ENCODE measurements around the gene FAM78B. TPM values are rescaled to one million over a fixed set of nuclear protein-coding genes. Genes with fewer than 3 reads are reported as not detected.

FAM78B gene
- polyA plus RNA-seq, 3 donors, result not detected

GRCh38 chr1:166031932-166032571 is 134.7 kb downstream of the FAM78B start:
- no CpG with 5 or more reads among the region's 1 CpG for WGBS (ENCODE audit: insufficient coverage)

DNA sequence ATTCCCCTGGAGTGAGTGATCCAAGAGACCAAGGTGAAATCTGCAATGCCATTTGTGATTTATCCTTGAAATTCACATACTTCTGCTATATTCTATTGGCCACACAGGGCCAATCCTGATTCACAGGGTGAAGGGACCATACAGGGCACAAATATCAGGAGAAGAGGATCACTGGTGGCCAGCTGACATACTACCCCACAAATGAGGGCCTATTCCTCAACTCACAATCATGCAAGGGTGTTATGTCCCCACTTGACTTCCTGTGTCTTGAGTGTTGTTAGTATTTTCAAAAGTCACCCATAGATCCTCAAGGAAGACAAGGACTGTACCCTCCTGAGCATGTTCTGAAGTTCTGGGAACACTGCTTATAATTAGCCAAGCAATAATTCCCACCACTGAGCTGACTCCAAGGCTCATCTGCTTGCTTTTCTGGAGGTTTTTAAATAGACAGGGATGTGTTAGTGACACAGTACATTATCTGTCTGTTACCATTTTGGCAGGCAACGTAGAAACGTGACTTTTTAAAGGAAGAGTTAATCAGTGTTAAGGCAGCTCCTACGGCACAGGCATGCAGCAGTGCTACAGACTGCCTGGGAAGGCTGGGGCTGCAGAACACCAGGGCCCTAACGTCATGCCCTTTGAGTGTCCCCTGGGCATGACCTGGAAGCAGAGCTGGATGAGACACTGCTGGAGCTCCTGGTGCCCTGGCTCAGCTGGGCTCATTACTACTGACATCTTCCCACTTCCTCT is 137.4 kb downstream of the FAM78B start:
- intact Hi-C loops (cut with micrococcal nuclease), result no loop called here
- H3K36me3 Mint-ChIP-seq, result no peaks in the 10 kb centered on the region

More at GRCh38 chr1:166031932-166032571, 134.7 kb downstream of the FAM78B start:
- Histone ChIP-seq H4K20me1 (ENCODE audit: insufficient read depth, low read length) (no peaks in the 10 kb centered on the region), H2AFZ (ENCODE audit: insufficient read depth, low read depth, low read length, poor library complexity, severe bottlenecking) (no peak overlapping the region), H3K9ac (ENCODE audit: insufficient read depth, low read length, poor library complexity, severe bottlenecking) (no peak overlapping the region), H3K4me2 (replicated peaks; ENCODE audit: extremely low read depth, low read length, poor library complexity, severe bottlenecking) (no peak overlapping the region), H3K27me3 (ENCODE audit: control insufficient read depth in 2 of 2, insufficient read depth in 2 of 2, low read length in 2 of 2) (no peaks in the 10 kb centered on the region), H3K9me3 (replicated peaks in 1 of 2; ENCODE audit: control insufficient read depth in 1 of 2, insufficient read depth in 1 of 2, low read length in 2 of 2) (no peaks in the 10 kb centered on the region), H3K4me3 (replicated peaks in 1 of 3; ENCODE audit: low read depth in 2 of 3, low read length in 3 of 3) (no peak overlapping the region), H3K36me3 (replicated peaks in 1 of 2; ENCODE audit: control insufficient read depth in 1 of 2, insufficient read depth in 2 of 2, low read length in 2 of 2) (no peaks in the 10 kb centered on the region), H3K4me1 (ENCODE audit: control insufficient read depth in 1 of 2, insufficient read depth in 2 of 2, low read length in 2 of 2) (no peaks in the 10 kb centered on the region), H3K79me2 (ENCODE audit: insufficient read depth, low read length) (no peaks in the 10 kb centered on the region), H3K27ac (ENCODE audit: low read depth in 1 of 2, low read length in 2 of 2) (no peak overlapping the region)
- DNase-seq, result no peak
- Mint-ChIP-seq H3K27me3 (ENCODE audit: low read depth in 3 of 3) (peaks cover 0 to 3% (median 2%) of the 10 kb centered on the region in 3 donors), H3K4me3 (no peak overlapping the region), H3K9me3 (peaks cover 0 to 11% (median 3%) of the 10 kb centered on the region in 7 donors), H3K4me1 (no peaks in the 10 kb centered on the region), H3K27ac (no peak overlapping the region), H3K36me3 (no peaks in the 10 kb centered on the region)
- intact Hi-C loops (cut with micrococcal nuclease), result no loop called here
- TF ChIP-seq, protein P1, sequence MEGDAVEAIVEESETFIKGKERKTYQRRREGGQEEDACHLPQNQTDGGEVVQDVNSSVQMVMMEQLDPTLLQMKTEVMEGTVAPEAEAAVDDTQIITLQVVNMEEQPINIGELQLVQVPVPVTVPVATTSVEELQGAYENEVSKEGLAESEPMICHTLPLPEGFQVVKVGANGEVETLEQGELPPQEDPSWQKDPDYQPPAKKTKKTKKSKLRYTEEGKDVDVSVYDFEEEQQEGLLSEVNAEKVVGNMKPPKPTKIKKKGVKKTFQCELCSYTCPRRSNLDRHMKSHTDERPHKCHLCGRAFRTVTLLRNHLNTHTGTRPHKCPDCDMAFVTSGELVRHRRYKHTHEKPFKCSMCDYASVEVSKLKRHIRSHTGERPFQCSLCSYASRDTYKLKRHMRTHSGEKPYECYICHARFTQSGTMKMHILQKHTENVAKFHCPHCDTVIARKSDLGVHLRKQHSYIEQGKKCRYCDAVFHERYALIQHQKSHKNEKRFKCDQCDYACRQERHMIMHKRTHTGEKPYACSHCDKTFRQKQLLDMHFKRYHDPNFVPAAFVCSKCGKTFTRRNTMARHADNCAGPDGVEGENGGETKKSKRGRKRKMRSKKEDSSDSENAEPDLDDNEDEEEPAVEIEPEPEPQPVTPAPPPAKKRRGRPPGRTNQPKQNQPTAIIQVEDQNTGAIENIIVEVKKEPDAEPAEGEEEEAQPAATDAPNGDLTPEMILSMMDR (IDR thresholded peaks at IDR 0.05), result no peak

More for the DNA sequence above, 137.4 kb downstream of the FAM78B start:
- no peak overlapping the region for H3K4me2 ChIP-seq (replicated peaks; ENCODE audit: extremely low read depth, low read length, poor library complexity, severe bottlenecking)
- no peaks in the 10 kb centered on the region for H3K9me3 ChIP-seq (replicated peaks in 1 of 2; ENCODE audit: control insufficient read depth in 1 of 2, insufficient read depth in 1 of 2, low read length in 2 of 2)
- no peaks in the 10 kb centered on the region for H3K27me3 ChIP-seq (ENCODE audit: control insufficient read depth in 2 of 2, insufficient read depth in 2 of 2, low read length in 2 of 2)
- no peak overlapping the region for H2AFZ ChIP-seq (ENCODE audit: insufficient read depth, low read depth, low read length, poor library complexity, severe bottlenecking)
- TF ChIP-seq, protein P1 (IDR thresholded peaks at IDR 0.05), result no peak
- H3K4me1 Mint-ChIP-seq, result no peaks in the 10 kb centered on the region
- H3K36me3 ChIP-seq (replicated peaks in 1 of 2; ENCODE audit: control insufficient read depth in 1 of 2, insufficient read depth in 2 of 2, low read length in 2 of 2), result no peaks in the 10 kb centered on the region
- peaks cover 1 to 4% (median 3%) of the 10 kb centered on the region in 3 donors for H3K27me3 Mint-ChIP-seq (ENCODE audit: low read depth in 3 of 3)
- no peaks in the 10 kb centered on the region for H3K4me1 ChIP-seq (ENCODE audit: control insufficient read depth in 1 of 2, insufficient read depth in 2 of 2, low read length in 2 of 2)
- H4K20me1 ChIP-seq (ENCODE audit: insufficient read depth, low read length), result no peaks in the 10 kb centered on the region
- 88% methylated on average over 4 of the region's 4 CpGs for WGBS (ENCODE audit: insufficient coverage)
- peaks cover 0 to 11% (median 0%) of the 10 kb centered on the region in 7 donors for H3K9me3 Mint-ChIP-seq
- H3K27ac Mint-ChIP-seq, result no peak overlapping the region
- DNase-seq, result no peak
- no peak overlapping the region for H3K4me3 Mint-ChIP-seq
- H3K9ac ChIP-seq (ENCODE audit: insufficient read depth, low read length, poor library complexity, severe bottlenecking), result no peak overlapping the region
- no peaks in the 10 kb centered on the region for H3K79me2 ChIP-seq (ENCODE audit: insufficient read depth, low read length)
- H3K27ac ChIP-seq (ENCODE audit: low read depth in 1 of 2, low read length in 2 of 2), result no peak overlapping the region
- H3K4me3 ChIP-seq (replicated peaks in 1 of 3; ENCODE audit: low read depth in 2 of 3, low read length in 3 of 3), result no peak overlapping the region
